Neural progenitor cell (in vitro differentiated cells): Measurements from ENCODE around the gene BTBD16. TPM values are rescaled to one million over a fixed set of nuclear protein-coding genes. Genes with fewer than 3 reads are reported as not detected.

ENCODE experiments used
- DNase-seq: peaks from one replicate; pipeline ENCODE4 v3.0.0-alpha.2; 2016; ENCODE audit warnings: low spot score
- H2AFZ ChIP-seq: fragments of 200-600 bp; sonication (generic); replicated peaks from 2 replicates; pipeline ENCODE4 v1.6.1; 2016; ENCODE audit warnings: antibody characterized with exemption
- H3F3A ChIP-seq: fragments of 200-600 bp; sonication (generic); 2 replicates; pipeline ENCODE4 v1.6.1; 2016; ENCODE audit warnings: antibody characterized with exemption, low read depth
- H3K27ac ChIP-seq: fragments of 200-600 bp; sonication (generic); 2 replicates; pipeline ENCODE4 v1.5.1; 2016; ENCODE audit warnings: mild to moderate bottlenecking
- H3K27me3 ChIP-seq: fragments of 200-600 bp; sonication (generic); 2 replicates; pipeline ENCODE4 v1.6.1; 2016; ENCODE audit warnings: mild to moderate bottlenecking, moderate library complexity
- H3K36me3 ChIP-seq: fragments of 200-600 bp; sonication (generic); 2 replicates; pipeline ENCODE4 v1.5.1; 2016
- H3K4me1 ChIP-seq: fragments of 200-600 bp; sonication (generic); 2 replicates; pipeline ENCODE4 v1.6.1; 2016; ENCODE audit warnings: mixed run types
- H3K4me2 ChIP-seq: fragments of 200-600 bp; sonication (generic); 2 replicates; pipeline ENCODE4 v1.6.1; 2016
- H3K4me3 ChIP-seq: fragments of 200-600 bp; sonication (generic); 2 replicates; pipeline ENCODE4 v1.5.1; 2016
- H3K79me2 ChIP-seq: fragments of 200-600 bp; sonication (generic); 2 replicates; pipeline ENCODE4 v1.6.1; 2016; ENCODE audit warnings: low read depth
- H3K9ac ChIP-seq: fragments of 200-600 bp; sonication (generic); 2 replicates; pipeline ENCODE4 v1.6.1; 2016
- H3K9me3 ChIP-seq: fragments of 200-600 bp; sonication (generic); 2 replicates; pipeline ENCODE4 v1.5.1; 2016; ENCODE audit warnings: low read depth
- H4K20me1 ChIP-seq: fragments of 200-600 bp; sonication (generic); 2 replicates; pipeline ENCODE4 v1.6.1; 2016; ENCODE audit warnings: low read depth
- H3K27ac Mint-ChIP-seq: 3 replicates; pipeline ENCODE4 v1.8.0; 2021; ENCODE audit warnings: mixed read lengths
- H3K27me3 Mint-ChIP-seq: 2 replicates; pipeline ENCODE4 v1.8.0; 2022; ENCODE audit warnings: low read depth, mild to moderate bottlenecking, inconsistent platforms, moderate library complexity, mixed read lengths; ENCODE audit not compliant: insufficient read depth
- H3K36me3 Mint-ChIP-seq: 3 replicates; pipeline ENCODE4 v1.8.0; 2021; ENCODE audit warnings: mixed read lengths
- H3K4me1 Mint-ChIP-seq: 3 replicates; pipeline ENCODE4 v1.8.0; 2021; ENCODE audit warnings: mixed read lengths
- H3K4me3 Mint-ChIP-seq: 3 replicates; pipeline ENCODE4 v1.8.0; 2021; ENCODE audit warnings: mild to moderate bottlenecking, moderate library complexity, mixed read lengths
- H3K9me3 Mint-ChIP-seq: 3 replicates; pipeline ENCODE4 v1.8.0; 2020; ENCODE audit warnings: mixed read lengths
- CTCF ChIP-seq: fragments of 200-600 bp; sonication (generic); IDR thresholded peaks from 2 replicates; pipeline ENCODE4 v1.5.1; 2017; ENCODE audit warnings: antibody characterized with exemption, mild to moderate bottlenecking
- EZH2 ChIP-seq: fragments of 200-600 bp; sonication (generic); IDR thresholded peaks from 2 replicates; pipeline ENCODE4 v1.6.1; 2017; ENCODE audit warnings: antibody characterized with exemption, mild to moderate bottlenecking, moderate library complexity
- EZH2phosphoT487 ChIP-seq: fragments of 200-600 bp; sonication (generic); IDR thresholded peaks from 2 replicates; pipeline ENCODE4 v1.6.1; 2017; ENCODE audit warnings: antibody characterized with exemption
- total RNA-seq: library from RNA; depleted of rRNA; stranded (reverse); fragments of >200 nt; gene quantifications from 2 replicates; pipeline ENCODE4 v1.2.3, GENCODE V29; 2015; ENCODE audit warnings: low replicate concordance

The BTBD16 gene
- total RNA-seq, 1 donor from 2014 or later, result not detected

- H3K9ac ChIP-seq, result no peak overlapping the region
- H2AFZ ChIP-seq, result no peak overlapping the region
- peaks cover 8% of the 10 kb centered on the region for H3K4me1 Mint-ChIP-seq
- H3K27ac Mint-ChIP-seq, result no peak overlapping the region
- H3K36me3 Mint-ChIP-seq, result peaks cover 34% of the 10 kb centered on the region
- no peak for TF ChIP-seq EZH2phosphoT487
- no peak for TF ChIP-seq CTCF
- TF ChIP-seq EZH2, result no peak
- H3K27me3 Mint-ChIP-seq, result peaks cover 7% of the 10 kb centered on the region
- no peaks in the 10 kb centered on the region for H3K4me1 ChIP-seq
- H3K27ac ChIP-seq, result no peak overlapping the region
- H4K20me1 ChIP-seq, result no peaks in the 10 kb centered on the region
- no peak for DNase-seq
- no peak overlapping the region for H3K4me3 ChIP-seq
- H3K79me2 ChIP-seq, result no peaks in the 10 kb centered on the region
- H3K9me3 ChIP-seq, result no peaks in the 10 kb centered on the region
- H3K27me3 ChIP-seq, result no peaks in the 10 kb centered on the region
- no peak overlapping the region for H3K4me2 ChIP-seq
- H3F3A ChIP-seq, result no peaks in the 10 kb centered on the region
- H3K9me3 Mint-ChIP-seq, result no peaks in the 10 kb centered on the region
- no peak overlapping the region for H3K4me3 Mint-ChIP-seq
- no peaks in the 10 kb centered on the region for H3K36me3 ChIP-seq
Measured at GRCh38 chr10:122243550-122243949, 27.5 kb upstream of the BTBD16 start.

GRCh38 chr10:122244001-122244975 lies 26.8 kb upstream of the BTBD16 start:
- no peak for TF ChIP-seq EZH2phosphoT487
- TF ChIP-seq EZH2, result no peak
- TF ChIP-seq CTCF, result no peak

GRCh38 chr10:122245136-122245535 lies 26.0 kb upstream of the BTBD16 start:
- H3K27me3 ChIP-seq, result no peaks in the 10 kb centered on the region
- no peaks in the 10 kb centered on the region for H3F3A ChIP-seq
- H2AFZ ChIP-seq, result no peak overlapping the region
- no peak for DNase-seq
- H3K27ac ChIP-seq, result no peak overlapping the region
- TF ChIP-seq EZH2 (no peak), CTCF (no peak), EZH2phosphoT487 (no peak)
- peaks cover 35% of the 10 kb centered on the region for H3K36me3 Mint-ChIP-seq
- H3K4me3 Mint-ChIP-seq, result no peak overlapping the region
- peaks cover 7% of the 10 kb centered on the region for H3K27me3 Mint-ChIP-seq
- H3K4me2 ChIP-seq, result no peak overlapping the region
- H3K9me3 Mint-ChIP-seq, result no peaks in the 10 kb centered on the region
- H3K9me3 ChIP-seq, result no peaks in the 10 kb centered on the region
- peaks cover 8% of the 10 kb centered on the region for H3K4me1 Mint-ChIP-seq
- H3K9ac ChIP-seq, result no peak overlapping the region
- no peaks in the 10 kb centered on the region for H3K79me2 ChIP-seq
- H3K27ac Mint-ChIP-seq, result no peak overlapping the region
- no peak overlapping the region for H3K4me3 ChIP-seq
- H3K4me1 ChIP-seq, result no peaks in the 10 kb centered on the region
- no peaks in the 10 kb centered on the region for H3K36me3 ChIP-seq
- no peaks in the 10 kb centered on the region for H4K20me1 ChIP-seq

More at GRCh38 chr10:122244001-122244975, 26.8 kb upstream of the BTBD16 start:
- Mint-ChIP-seq H3K27me3 (peaks cover 7% of the 10 kb centered on the region), H3K4me3 (no peak overlapping the region), H3K4me1 (peaks cover 8% of the 10 kb centered on the region), H3K27ac (no peak overlapping the region), H3K9me3 (no peaks in the 10 kb centered on the region), H3K36me3 (peaks cover 36% of the 10 kb centered on the region)
- no peaks in the 10 kb centered on the region for H3K9me3 ChIP-seq
- no peak overlapping the region for H3K27ac ChIP-seq
- H4K20me1 ChIP-seq, result no peaks in the 10 kb centered on the region
- no peak overlapping the region for H3K4me2 ChIP-seq
- H3K36me3 ChIP-seq, result no peaks in the 10 kb centered on the region
- H3K27me3 ChIP-seq, result no peaks in the 10 kb centered on the region
- DNase-seq, result no peak
- no peaks in the 10 kb centered on the region for H3F3A ChIP-seq
- H3K4me3 ChIP-seq, result no peak overlapping the region
- H3K79me2 ChIP-seq, result no peaks in the 10 kb centered on the region
- H3K9ac ChIP-seq, result no peak overlapping the region
- H3K4me1 ChIP-seq, result no peaks in the 10 kb centered on the region
- H2AFZ ChIP-seq, result no peak overlapping the region
